Ishikawa (cell line): ENCODE results near the gene ATAD3C.

ENCODE experiments used
- EP300 ChIP-seq: IDR thresholded peaks from 2 replicates; pipeline ENCODE4 v1.6.1; 2012; ENCODE audit warnings: borderline replicate concordance
- FOXM1 ChIP-seq: IDR thresholded peaks from 2 replicates; pipeline ENCODE4 v1.6.1; 2012; ENCODE audit warnings: low read depth, borderline replicate concordance
- NFIC ChIP-seq: IDR thresholded peaks from 2 replicates; pipeline ENCODE4 v1.6.1; 2012
- TAF1 ChIP-seq: IDR thresholded peaks from 2 replicates; pipeline ENCODE4 v1.6.1; 2012; ENCODE audit warnings: low read depth, mild to moderate bottlenecking
- TCF12 ChIP-seq: IDR thresholded peaks from 2 replicates; pipeline ENCODE4 v1.6.1; 2012; ENCODE audit warnings: low read depth
- TEAD4 ChIP-seq: IDR thresholded peaks from 2 replicates; pipeline ENCODE4 v1.6.1; 2012
- YY1 ChIP-seq: IDR thresholded peaks from 2 replicates; pipeline ENCODE4 v1.6.1; 2012; ENCODE audit warnings: low read depth
- TF ChIP-seq, protein P1 (sequence below): IDR thresholded peaks from 2 replicates; pipeline ENCODE4 v1.6.1; 2012
- TF ChIP-seq, protein P2 (sequence below): IDR thresholded peaks from 2 replicates; pipeline ENCODE4 v1.6.1; 2012; ENCODE audit warnings: low read depth, mild to moderate bottlenecking

DNA sequence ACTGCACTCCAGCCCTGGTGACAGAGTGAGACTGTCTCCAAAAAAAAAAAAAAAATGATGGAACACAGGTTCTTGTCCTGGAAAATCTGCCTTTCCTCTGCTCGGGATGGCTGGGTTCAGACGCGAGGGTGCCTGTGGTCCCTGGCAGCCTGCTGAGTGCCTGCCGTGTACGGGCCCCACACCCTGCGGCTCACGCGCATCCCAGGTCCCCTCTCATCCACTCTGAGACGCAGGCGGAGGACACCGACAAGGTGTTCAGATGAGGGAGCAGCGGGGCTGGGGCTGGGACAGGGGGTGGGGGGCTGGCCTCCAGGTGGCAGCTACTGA lies 24.1 kb upstream of the ATAD3C start:
- TF ChIP-seq TAF1 (no peak), NFIC (no peak), TCF12 (no peak), YY1 (no peak), EP300 (no peak), FOXM1 (no peak), TEAD4 (no peak)
- TF ChIP-seq, protein P1, sequence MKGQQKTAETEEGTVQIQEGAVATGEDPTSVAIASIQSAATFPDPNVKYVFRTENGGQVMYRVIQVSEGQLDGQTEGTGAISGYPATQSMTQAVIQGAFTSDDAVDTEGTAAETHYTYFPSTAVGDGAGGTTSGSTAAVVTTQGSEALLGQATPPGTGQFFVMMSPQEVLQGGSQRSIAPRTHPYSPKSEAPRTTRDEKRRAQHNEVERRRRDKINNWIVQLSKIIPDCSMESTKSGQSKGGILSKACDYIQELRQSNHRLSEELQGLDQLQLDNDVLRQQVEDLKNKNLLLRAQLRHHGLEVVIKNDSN = no peak
- TF ChIP-seq, protein P2, sequence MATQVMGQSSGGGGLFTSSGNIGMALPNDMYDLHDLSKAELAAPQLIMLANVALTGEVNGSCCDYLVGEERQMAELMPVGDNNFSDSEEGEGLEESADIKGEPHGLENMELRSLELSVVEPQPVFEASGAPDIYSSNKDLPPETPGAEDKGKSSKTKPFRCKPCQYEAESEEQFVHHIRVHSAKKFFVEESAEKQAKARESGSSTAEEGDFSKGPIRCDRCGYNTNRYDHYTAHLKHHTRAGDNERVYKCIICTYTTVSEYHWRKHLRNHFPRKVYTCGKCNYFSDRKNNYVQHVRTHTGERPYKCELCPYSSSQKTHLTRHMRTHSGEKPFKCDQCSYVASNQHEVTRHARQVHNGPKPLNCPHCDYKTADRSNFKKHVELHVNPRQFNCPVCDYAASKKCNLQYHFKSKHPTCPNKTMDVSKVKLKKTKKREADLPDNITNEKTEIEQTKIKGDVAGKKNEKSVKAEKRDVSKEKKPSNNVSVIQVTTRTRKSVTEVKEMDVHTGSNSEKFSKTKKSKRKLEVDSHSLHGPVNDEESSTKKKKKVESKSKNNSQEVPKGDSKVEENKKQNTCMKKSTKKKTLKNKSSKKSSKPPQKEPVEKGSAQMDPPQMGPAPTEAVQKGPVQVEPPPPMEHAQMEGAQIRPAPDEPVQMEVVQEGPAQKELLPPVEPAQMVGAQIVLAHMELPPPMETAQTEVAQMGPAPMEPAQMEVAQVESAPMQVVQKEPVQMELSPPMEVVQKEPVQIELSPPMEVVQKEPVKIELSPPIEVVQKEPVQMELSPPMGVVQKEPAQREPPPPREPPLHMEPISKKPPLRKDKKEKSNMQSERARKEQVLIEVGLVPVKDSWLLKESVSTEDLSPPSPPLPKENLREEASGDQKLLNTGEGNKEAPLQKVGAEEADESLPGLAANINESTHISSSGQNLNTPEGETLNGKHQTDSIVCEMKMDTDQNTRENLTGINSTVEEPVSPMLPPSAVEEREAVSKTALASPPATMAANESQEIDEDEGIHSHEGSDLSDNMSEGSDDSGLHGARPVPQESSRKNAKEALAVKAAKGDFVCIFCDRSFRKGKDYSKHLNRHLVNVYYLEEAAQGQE = no peak
